ENCODE data around the gene CHI3L2. TPM values are rescaled to one million over a fixed set of nuclear protein-coding genes. Genes with fewer than 3 reads are reported as not detected.

Gene CHI3L2
- total and polyA plus RNA-seq, 9 of the 15 experiments (the other 6 are each of a cell fraction or from before 2014, with no cell fraction given), result 0.07 to 0.27 (median 0.15) TPM; not detected in 6

DNA sequence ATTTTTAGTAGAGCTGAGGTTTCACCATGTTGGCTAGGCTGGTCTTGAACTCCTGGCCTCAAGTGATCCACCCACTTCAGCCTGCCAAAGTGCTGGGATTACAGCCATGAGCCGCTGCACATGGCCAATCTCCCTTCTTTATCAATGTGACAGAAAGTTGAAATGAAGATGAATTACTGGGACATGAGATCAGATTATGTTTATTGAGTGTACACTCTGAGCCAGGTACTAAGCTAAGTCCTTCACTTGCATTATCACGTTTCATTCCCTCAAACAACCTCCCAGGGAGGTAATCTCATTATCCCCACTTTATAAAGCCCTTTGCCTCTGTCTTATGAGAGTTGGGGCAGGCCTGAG lies 6.3 kb upstream of the CHI3L2 start:
- in situ Hi-C loops (cut with MboI), result loop anchor here (5.0 to 10.0 kb wide), 2 partner anchors 174 to 546 kb away; no protein-coding TSS in a partner anchor
- no TSS peak for BruUV-seq (replicated peaks)
- Histone ChIP-seq H3K9me1 (ENCODE audit: control insufficient read depth, insufficient read depth, low read length) (no peaks in the 10 kb centered on the region), H3K79me2 (ENCODE audit: control insufficient read depth, insufficient read depth, low read length) (no peaks in the 10 kb centered on the region), H3K36me3 (ENCODE audit: control insufficient read depth, insufficient read depth, low read length) (no peaks in the 10 kb centered on the region), H3K4me2 (ENCODE audit: insufficient read depth, low read length) (no peak overlapping the region), H3K27me3 (ENCODE audit: control insufficient read depth in 2 of 2, insufficient read depth in 2 of 2, low read length in 2 of 2) (peaks cover 3 to 10% of the 10 kb centered on the region in 2 experiments; a peak in 2 of 5 replicates), H3K4me3 (no peak overlapping the region), H3K9ac (ENCODE audit: insufficient read depth in 1 of 2, low read depth in 2 of 2, low read length in 2 of 2) (no peak overlapping the region), H4K20me1 (replicated peaks; ENCODE audit: control insufficient read depth, insufficient read depth, low read length) (peaks cover 2% of the 10 kb centered on the region; the same call in 1 of the 2 replicates), H3K9me3 (replicated peaks; ENCODE audit: control insufficient read depth, insufficient read depth, low read depth, low read length) (no peaks in the 10 kb centered on the region), H2AFZ (ENCODE audit: low read depth, low read length) (no peak overlapping the region), H3K4me1 (replicated peaks in 1 of 2; ENCODE audit: control insufficient read depth in 2 of 2, insufficient read depth in 2 of 2, low read length in 2 of 2) (peaks cover 0 to 2% of the 10 kb centered on the region in 2 experiments; a peak in 3 of 5 replicates), H3K27ac (ENCODE audit: extremely low read depth, low read depth, low read length) (no peak overlapping the region)
- ATAC-seq, result no peak
- TF ChIP-seq GATA2 (CRISPR knock-in tag; IDR thresholded peaks at IDR 0.05) (peak; percentile 54; the same call in 1 of the 2 replicates), PBX2 (CRISPR knock-in tag; IDR thresholded peaks at IDR 0.05; ENCODE audit: low read depth) (no peak), PBX2 (tag; conservative IDR thresholded peaks at IDR 0.05; ENCODE audit: low read depth) (peak; percentile 64), MEIS2 (IDR thresholded peaks at IDR 0.05; ENCODE audit: partially characterized antibody) (peak; percentile 71), ADNP (tag; IDR thresholded peaks at IDR 0.05) (0 out of 2 replicates have a peak, but pooled peaks have one; percentile 45), TCF3 (CRISPR knock-in tag; IDR thresholded peaks at IDR 0.05) (no peak)
- CTCF ChIA-PET (ENCODE audit: low intra/inter-chr PET ratio), result interaction anchor here (0.7 kb wide), 1 partner anchor 243 kb away, joined by 3 read pairs; no protein-coding TSS in a partner anchor
- FAIRE-seq, result no peak
- 0% methylated on average over 2 of the region's 2 CpGs for WGBS (ENCODE audit: insufficient coverage, low coverage, missing lambda C conversion rate)
- POLR2A ChIA-PET, result no interaction called here
- DNase-seq (ENCODE audit: extremely low read depth in 1 of 4, low spot score in 3 of 4), result no peak
- intact Hi-C loops (cut with micrococcal nuclease), result loop anchor here (5.0 kb wide), 2 partner anchors 126 to 216 kb away; no protein-coding TSS in a partner anchor
